ENCODE results near the gene E2F1. TPM values are rescaled to one million over a fixed set of nuclear protein-coding genes. Genes with fewer than 3 reads are reported as not detected.

Gene E2F1
- total RNA-seq, 1 experiment from 2014 or later: 44.2 TPM

GRCh38 chr20:33697129-33697528 lies 10.9 kb upstream of the E2F1 start:
- CTCF ChIA-PET: no interaction called here
- H3K36me3 Mint-ChIP-seq: peaks cover 19% of the 10 kb centered on the region
- no peak for DNase-seq (ENCODE audit: low spot score)
- H3K27me3 Mint-ChIP-seq (ENCODE audit: low read depth): peaks cover 9% of the 10 kb centered on the region
- TF ChIP-seq NR2C2 (CRISPR knock-in tag; IDR thresholded peaks at IDR 0.05) (no peak), MXD4 (CRISPR knock-in tag; IDR thresholded peaks at IDR 0.05; ENCODE audit: borderline replicate concordance) (no peak), ESRRA (CRISPR knock-in tag; IDR thresholded peaks at IDR 0.05; ENCODE audit: borderline replicate concordance) (no peak)
- no peak overlapping the region for H3K4me3 Mint-ChIP-seq
- POLR2A ChIA-PET: no interaction called here
- H3K9me3 Mint-ChIP-seq: peaks cover 15% of the 10 kb centered on the region
- ATAC-seq: no peak
- peaks cover 14% of the 10 kb centered on the region for H3K4me1 Mint-ChIP-seq
- H3K27ac Mint-ChIP-seq: no peak overlapping the region

GRCh38 chr20:33696448-33696847 lies 10.3 kb upstream of the E2F1 start:
- CTCF ChIA-PET: no interaction called here

GRCh38 chr20:33694639-33695012 lies 8.4 kb upstream of the E2F1 start:
- TF ChIP-seq HMGA2 (CRISPR knock-in tag; IDR thresholded peaks at IDR 0.05): no peak
- TF ChIP-seq ZNF416 (CRISPR knock-in tag; IDR thresholded peaks at IDR 0.05): no peak
- TF ChIP-seq SP1 (CRISPR knock-in tag; conservative IDR thresholded peaks at IDR 0.05): no peak
- no peak for TF ChIP-seq GABPB1 (CRISPR knock-in tag; IDR thresholded peaks at IDR 0.05)
- no peak for TF ChIP-seq KAT7 (CRISPR knock-in tag; IDR thresholded peaks at IDR 0.05; ENCODE audit: borderline replicate concordance)
- TF ChIP-seq, protein P1, sequence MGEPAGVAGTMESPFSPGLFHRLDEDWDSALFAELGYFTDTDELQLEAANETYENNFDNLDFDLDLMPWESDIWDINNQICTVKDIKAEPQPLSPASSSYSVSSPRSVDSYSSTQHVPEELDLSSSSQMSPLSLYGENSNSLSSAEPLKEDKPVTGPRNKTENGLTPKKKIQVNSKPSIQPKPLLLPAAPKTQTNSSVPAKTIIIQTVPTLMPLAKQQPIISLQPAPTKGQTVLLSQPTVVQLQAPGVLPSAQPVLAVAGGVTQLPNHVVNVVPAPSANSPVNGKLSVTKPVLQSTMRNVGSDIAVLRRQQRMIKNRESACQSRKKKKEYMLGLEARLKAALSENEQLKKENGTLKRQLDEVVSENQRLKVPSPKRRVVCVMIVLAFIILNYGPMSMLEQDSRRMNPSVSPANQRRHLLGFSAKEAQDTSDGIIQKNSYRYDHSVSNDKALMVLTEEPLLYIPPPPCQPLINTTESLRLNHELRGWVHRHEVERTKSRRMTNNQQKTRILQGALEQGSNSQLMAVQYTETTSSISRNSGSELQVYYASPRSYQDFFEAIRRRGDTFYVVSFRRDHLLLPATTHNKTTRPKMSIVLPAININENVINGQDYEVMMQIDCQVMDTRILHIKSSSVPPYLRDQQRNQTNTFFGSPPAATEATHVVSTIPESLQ (CRISPR knock-in tag; IDR thresholded peaks at IDR 0.05): no peak
- TF ChIP-seq ZNF121 (CRISPR knock-in tag; IDR thresholded peaks at IDR 0.05): no peak
- TF ChIP-seq TP53 (CRISPR knock-in tag; IDR thresholded peaks at IDR 0.05): no peak
- Mint-ChIP-seq H3K9me3 (peaks cover 11% of the 10 kb centered on the region), H3K36me3 (peaks cover 11% of the 10 kb centered on the region), H3K27me3 (ENCODE audit: low read depth) (peaks cover 14% of the 10 kb centered on the region), H3K4me1 (peaks cover 17% of the 10 kb centered on the region), H3K4me3 (no peak overlapping the region), H3K27ac (peak overlapping the region; percentile 42; the same call in 1 of the 2 replicates)
- ATAC-seq (no peak), DNase-seq (ENCODE audit: low spot score) (no peak)
- CTCF ChIA-PET: interaction anchor here (0.8 to 1.0 kb wide), 3 partner anchors 9 to 38 kb away, joined by 4 to 6 read pairs (median 4); partner anchors contain the start of gene ZNF341
- POLR2A ChIA-PET: interaction anchor here (0.6 to 0.7 kb wide), 2 partner anchors 22 to 237 kb away, joined by 3 read pairs; no protein-coding TSS in a partner anchor

More at GRCh38 chr20:33696448-33696847, 10.3 kb upstream of the E2F1 start:
- no peak for DNase-seq (ENCODE audit: low spot score)
- peaks cover 5% of the 10 kb centered on the region for H3K27me3 Mint-ChIP-seq (ENCODE audit: low read depth)
- POLR2A ChIA-PET: no interaction called here
- ATAC-seq: no peak
- no peak overlapping the region for H3K4me3 Mint-ChIP-seq
- peaks cover 11% of the 10 kb centered on the region for H3K9me3 Mint-ChIP-seq
- peaks cover 15% of the 10 kb centered on the region for H3K36me3 Mint-ChIP-seq
- H3K27ac Mint-ChIP-seq: no peak overlapping the region
- TF ChIP-seq RORB (CRISPR knock-in tag; IDR thresholded peaks at IDR 0.05): no peak
- TF ChIP-seq, protein P2, sequence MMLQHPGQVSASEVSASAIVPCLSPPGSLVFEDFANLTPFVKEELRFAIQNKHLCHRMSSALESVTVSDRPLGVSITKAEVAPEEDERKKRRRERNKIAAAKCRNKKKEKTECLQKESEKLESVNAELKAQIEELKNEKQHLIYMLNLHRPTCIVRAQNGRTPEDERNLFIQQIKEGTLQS (CRISPR knock-in tag; conservative IDR thresholded peaks at IDR 0.05): no peak
- no peak for TF ChIP-seq NR2C2 (CRISPR knock-in tag; IDR thresholded peaks at IDR 0.05)
- no peak for TF ChIP-seq ZBTB21 (CRISPR knock-in tag; IDR thresholded peaks at IDR 0.05; ENCODE audit: borderline replicate concordance)
- TF ChIP-seq FOXP1 (CRISPR knock-in tag; IDR thresholded peaks at IDR 0.05; ENCODE audit: borderline replicate concordance): no peak
- no peak for TF ChIP-seq GRHL2 (CRISPR knock-in tag; IDR thresholded peaks at IDR 0.05; ENCODE audit: insufficient replicate concordance, severe bottlenecking)
- TF ChIP-seq, protein P3, sequence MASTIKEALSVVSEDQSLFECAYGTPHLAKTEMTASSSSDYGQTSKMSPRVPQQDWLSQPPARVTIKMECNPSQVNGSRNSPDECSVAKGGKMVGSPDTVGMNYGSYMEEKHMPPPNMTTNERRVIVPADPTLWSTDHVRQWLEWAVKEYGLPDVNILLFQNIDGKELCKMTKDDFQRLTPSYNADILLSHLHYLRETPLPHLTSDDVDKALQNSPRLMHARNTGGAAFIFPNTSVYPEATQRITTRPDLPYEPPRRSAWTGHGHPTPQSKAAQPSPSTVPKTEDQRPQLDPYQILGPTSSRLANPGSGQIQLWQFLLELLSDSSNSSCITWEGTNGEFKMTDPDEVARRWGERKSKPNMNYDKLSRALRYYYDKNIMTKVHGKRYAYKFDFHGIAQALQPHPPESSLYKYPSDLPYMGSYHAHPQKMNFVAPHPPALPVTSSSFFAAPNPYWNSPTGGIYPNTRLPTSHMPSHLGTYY (CRISPR knock-in tag; IDR thresholded peaks at IDR 0.05): no peak
- TF ChIP-seq, protein P4, sequence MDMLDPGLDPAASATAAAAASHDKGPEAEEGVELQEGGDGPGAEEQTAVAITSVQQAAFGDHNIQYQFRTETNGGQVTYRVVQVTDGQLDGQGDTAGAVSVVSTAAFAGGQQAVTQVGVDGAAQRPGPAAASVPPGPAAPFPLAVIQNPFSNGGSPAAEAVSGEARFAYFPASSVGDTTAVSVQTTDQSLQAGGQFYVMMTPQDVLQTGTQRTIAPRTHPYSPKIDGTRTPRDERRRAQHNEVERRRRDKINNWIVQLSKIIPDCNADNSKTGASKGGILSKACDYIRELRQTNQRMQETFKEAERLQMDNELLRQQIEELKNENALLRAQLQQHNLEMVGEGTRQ (CRISPR knock-in tag; IDR thresholded peaks at IDR 0.05): no peak
- no peak for TF ChIP-seq PREB (CRISPR knock-in tag; IDR thresholded peaks at IDR 0.05; ENCODE audit: borderline replicate concordance)
- H3K4me1 Mint-ChIP-seq: peaks cover 14% of the 10 kb centered on the region

All from WTC11 (cell line).